Mesothelial cell of epicardium (in vitro differentiated cells): ENCODE results near the gene AHRR. TPM values are rescaled to one million over a fixed set of nuclear protein-coding genes. Genes with fewer than 3 reads are reported as not detected.
"Not testable (repeated sequence)": the region's sequence is repeated elsewhere in the genome, so short reads cannot be mapped to it uniquely, and the experiment has no call there.

ENCODE experiments used
- DNase-seq, 2 experiments: peaks; one replicate each; pipeline ENCODE4 v3.0.0; 2021; ENCODE audit warnings: low spot score in 2 of 2; ENCODE audit not compliant: unreplicated experiment in 2 of 2
- H3K27ac Mint-ChIP-seq: 2 replicates; pipeline ENCODE4 v1.8.0; 2021; ENCODE audit warnings: mixed read lengths
- H3K27me3 Mint-ChIP-seq: 2 replicates; pipeline ENCODE4 v1.8.0; 2021; ENCODE audit warnings: low read depth, mixed read lengths
- H3K36me3 Mint-ChIP-seq: 2 replicates; pipeline ENCODE4 v1.8.0; 2021; ENCODE audit warnings: mixed read lengths
- H3K4me1 Mint-ChIP-seq: 2 replicates; pipeline ENCODE4 v1.8.0; 2021; ENCODE audit warnings: mixed read lengths
- H3K4me3 Mint-ChIP-seq: 2 replicates; pipeline ENCODE4 v1.8.0; 2021; ENCODE audit warnings: mild to moderate bottlenecking, moderate library complexity, mixed read lengths
- H3K9me3 Mint-ChIP-seq: 2 replicates; pipeline ENCODE4 v1.8.0; 2021; ENCODE audit warnings: mixed read lengths
- CTCF ChIP-seq: fragments of 200-600 bp; sonication (generic); IDR thresholded peaks from one replicate; pipeline ENCODE4 v1.5.0; 2021; ENCODE audit warnings: antibody characterized with exemption; ENCODE audit not compliant: unreplicated experiment
- total RNA-seq: library from RNA; stranded (reverse); gene quantifications from 3 replicates; pipeline ENCODE4 v1.2.1, GENCODE V29; 2021

The AHRR gene
- total RNA-seq, 1 donor from 2014 or later = 12.7 TPM

- no peak overlapping the region for H3K4me3 Mint-ChIP-seq
- H3K4me1 Mint-ChIP-seq = peaks cover 41% of the 10 kb centered on the region
- peaks cover 1% of the 10 kb centered on the region for H3K36me3 Mint-ChIP-seq
- peaks cover 1% of the 10 kb centered on the region for H3K27me3 Mint-ChIP-seq
- H3K27ac Mint-ChIP-seq = no peak overlapping the region
- no peak for TF ChIP-seq CTCF
- H3K9me3 Mint-ChIP-seq = peaks cover 4% of the 10 kb centered on the region
- no peak for DNase-seq
Measured at GRCh38 chr5:410911-411517, 89.5 kb downstream of the AHRR start.

- H3K4me3 Mint-ChIP-seq = no peak overlapping the region
- DNase-seq = no peak
Measured at GRCh38 chr5:411728-412127, 90.2 kb downstream of the AHRR start.

GRCh38 chr5:414991-415927 is 93.7 kb downstream of the AHRR start:
- not testable (repeated sequence) for H3K4me3 Mint-ChIP-seq, H3K27me3 Mint-ChIP-seq, H3K36me3 Mint-ChIP-seq, H3K9me3 Mint-ChIP-seq
- DNase-seq = peak in 1 of 2 experiments; percentile 70
- Mint-ChIP-seq H3K4me1 (peaks cover 41% of the 10 kb centered on the region), H3K27ac (peak overlapping the region; percentile 93)

More at GRCh38 chr5:411728-412127, 90.2 kb downstream of the AHRR start:
- H3K27me3 Mint-ChIP-seq = no peaks in the 10 kb centered on the region
- peaks cover 4% of the 10 kb centered on the region for H3K9me3 Mint-ChIP-seq
- no peak overlapping the region for H3K27ac Mint-ChIP-seq
- H3K4me1 Mint-ChIP-seq = peaks cover 39% of the 10 kb centered on the region
- H3K36me3 Mint-ChIP-seq = peaks cover 1% of the 10 kb centered on the region
- TF ChIP-seq CTCF = no peak

- no peak for DNase-seq
- no peaks in the 10 kb centered on the region for H3K36me3 Mint-ChIP-seq
- no peak for TF ChIP-seq CTCF
- peaks cover 42% of the 10 kb centered on the region for H3K4me1 Mint-ChIP-seq
- peaks cover 1% of the 10 kb centered on the region for H3K9me3 Mint-ChIP-seq
- H3K27me3 Mint-ChIP-seq = no peaks in the 10 kb centered on the region
- H3K4me3 Mint-ChIP-seq = no peak overlapping the region
- peak overlapping the region; percentile 93 for H3K27ac Mint-ChIP-seq
Measured at GRCh38 chr5:415928-416635, 94.6 kb downstream of the AHRR start.

GRCh38 chr5:416636-416960 is 95.1 kb downstream of the AHRR start:
- no peaks in the 10 kb centered on the region for H3K27me3 Mint-ChIP-seq
- H3K36me3 Mint-ChIP-seq = no peaks in the 10 kb centered on the region
- H3K27ac Mint-ChIP-seq = no peak overlapping the region
- no peak for TF ChIP-seq CTCF
- peaks cover 42% of the 10 kb centered on the region for H3K4me1 Mint-ChIP-seq
- H3K4me3 Mint-ChIP-seq = no peak overlapping the region
- no peaks in the 10 kb centered on the region for H3K9me3 Mint-ChIP-seq
- no peak for DNase-seq
